Gastroesophageal sphincter (tissue), 4 donors: ENCODE results near the gene NOL3. TPM values are rescaled to one million over a fixed set of nuclear protein-coding genes. Genes with fewer than 3 reads are reported as not detected.

Experiments
- ATAC-seq: fragments of 150-250 bp; one replicate; pipeline ENCODE4 v1.9.1; 2016; ENCODE audit warnings: mild to moderate bottlenecking, moderate library complexity
- H3K27ac ChIP-seq, 4 donors: fragments of 200-600 bp; sonication (generic) in 3 of 4; 1 replicate in 3 of 4; 2 replicates in 1 of 4; pipeline ENCODE4 v1.5.1; 2016 to 2019
- H3K27me3 ChIP-seq: fragments of 200-600 bp; sonication (generic); one replicate; pipeline ENCODE4 v1.5.1; 2019
- H3K36me3 ChIP-seq, 2 donors: fragments of 200-600 bp; sonication (generic); one replicate each; pipeline ENCODE4 v1.5.1; 2019; ENCODE audit warnings: control low read depth in 1 of 2
- H3K4me1 ChIP-seq, 3 donors: fragments of 200-600 bp; sonication (generic); 1 replicate in 2 of 3; 2 replicates in 1 of 3; pipeline ENCODE4 v1.5.1; 2016 to 2019; ENCODE audit warnings: control low read depth in 2 of 3
- H3K4me3 ChIP-seq, 2 donors: fragments of 200-600 bp; sonication (generic); one replicate each; pipeline ENCODE4 v1.5.1; 2019; ENCODE audit warnings: mild to moderate bottlenecking in 1 of 2, moderate library complexity in 1 of 2
- H3K9me3 ChIP-seq, 3 donors: fragments of 200-600 bp; sonication (generic); one replicate each; pipeline ENCODE4 v1.5.1; 2017 to 2019; ENCODE audit warnings: control low read depth in 2 of 3
- EP300 ChIP-seq: sonication (generic); formaldehyde crosslinking; IDR thresholded peaks from one replicate; pipeline ENCODE4 v1.6.1; 2017; ENCODE audit warnings: antibody characterized with exemption, mild to moderate bottlenecking
- POLR2A ChIP-seq, 2 donors: fragments of 450-650 bp; IDR thresholded peaks; one replicate each; pipeline ENCODE4 v1.6.1; 2017; ENCODE audit warnings: antibody characterized with exemption in 2 of 2, mild to moderate bottlenecking in 2 of 2, moderate library complexity in 1 of 2
- POLR2AphosphoS5 ChIP-seq: sonication (generic); formaldehyde crosslinking; IDR thresholded peaks from one replicate; pipeline ENCODE4 v1.6.1; 2017; ENCODE audit warnings: antibody characterized with exemption
- WGBS, 2 donors: methylation state at CpG; one replicate each; pipeline ENCODE4 v1.1.5; 2018; ENCODE audit warnings: low coverage in 1 of 2; 5-methylcytosine and 5-hydroxymethylcytosine counted together
- total RNA-seq, 4 donors: library from RNA; depleted of rRNA; stranded (reverse); fragments of >200 nt; gene quantifications; one replicate each; pipeline ENCODE4 v1.1.0, GENCODE V29; 2016
- TF ChIP-seq, protein P1 (sequence below), 4 experiments: fragments of 200-600 bp in 2 of 4; fragments of 450-650 bp in 2 of 4; sonication (generic) in 1 of 4; IDR thresholded peaks; one replicate each; pipeline ENCODE4 v1.5.1; 2017 to 2019; ENCODE audit warnings: antibody characterized with exemption in 4 of 4, mild to moderate bottlenecking in 2 of 4, moderate library complexity in 2 of 4

Gene NOL3
- total RNA-seq, 4 donors from 2014 or later = 23.0 to 78.9 (median 49.9) TPM

DNA sequence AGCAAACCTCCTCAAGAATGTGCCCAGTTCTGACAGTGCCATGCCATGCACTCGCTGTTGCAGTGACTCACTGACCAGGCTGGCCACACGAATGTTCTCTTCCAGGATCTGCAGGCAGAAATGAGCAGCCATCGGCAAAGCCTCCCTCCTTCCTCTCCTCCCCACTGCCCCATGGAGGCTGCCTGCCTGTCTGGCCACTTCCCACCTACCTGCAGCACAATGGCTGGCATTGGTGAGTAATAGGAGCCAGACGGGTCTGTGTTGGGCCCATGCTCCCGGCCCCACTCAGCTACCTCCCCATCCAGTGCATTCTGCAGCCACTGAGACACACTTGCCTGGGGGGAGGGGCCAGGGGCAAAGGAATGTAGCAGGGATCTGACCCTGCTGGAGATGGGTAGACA, 16.2 kb downstream of the NOL3 start:
- Histone ChIP-seq H3K4me1 (peaks cover 0 to 51% (median 21%) of the 10 kb centered on the region in 3 donors), H3K27me3 (no peaks in the 10 kb centered on the region), H3K27ac (no peak overlapping the region), H3K36me3 (no peaks in the 10 kb centered on the region), H3K4me3 (no peak overlapping the region), H3K9me3 (no peaks in the 10 kb centered on the region)
- ATAC-seq = no peak
- 20% methylated on average over 2 of the region's 5 CpGs; no CpG with 5 or more reads in 1 of the 2 donors for WGBS, 2 donors
- TF ChIP-seq POLR2A (IDR thresholded peaks at IDR 0.05) (no peak), EP300 (no peak), POLR2AphosphoS5 (no peak)
- TF ChIP-seq, protein P1, sequence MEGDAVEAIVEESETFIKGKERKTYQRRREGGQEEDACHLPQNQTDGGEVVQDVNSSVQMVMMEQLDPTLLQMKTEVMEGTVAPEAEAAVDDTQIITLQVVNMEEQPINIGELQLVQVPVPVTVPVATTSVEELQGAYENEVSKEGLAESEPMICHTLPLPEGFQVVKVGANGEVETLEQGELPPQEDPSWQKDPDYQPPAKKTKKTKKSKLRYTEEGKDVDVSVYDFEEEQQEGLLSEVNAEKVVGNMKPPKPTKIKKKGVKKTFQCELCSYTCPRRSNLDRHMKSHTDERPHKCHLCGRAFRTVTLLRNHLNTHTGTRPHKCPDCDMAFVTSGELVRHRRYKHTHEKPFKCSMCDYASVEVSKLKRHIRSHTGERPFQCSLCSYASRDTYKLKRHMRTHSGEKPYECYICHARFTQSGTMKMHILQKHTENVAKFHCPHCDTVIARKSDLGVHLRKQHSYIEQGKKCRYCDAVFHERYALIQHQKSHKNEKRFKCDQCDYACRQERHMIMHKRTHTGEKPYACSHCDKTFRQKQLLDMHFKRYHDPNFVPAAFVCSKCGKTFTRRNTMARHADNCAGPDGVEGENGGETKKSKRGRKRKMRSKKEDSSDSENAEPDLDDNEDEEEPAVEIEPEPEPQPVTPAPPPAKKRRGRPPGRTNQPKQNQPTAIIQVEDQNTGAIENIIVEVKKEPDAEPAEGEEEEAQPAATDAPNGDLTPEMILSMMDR (IDR thresholded peaks at IDR 0.05) = no peak

DNA sequence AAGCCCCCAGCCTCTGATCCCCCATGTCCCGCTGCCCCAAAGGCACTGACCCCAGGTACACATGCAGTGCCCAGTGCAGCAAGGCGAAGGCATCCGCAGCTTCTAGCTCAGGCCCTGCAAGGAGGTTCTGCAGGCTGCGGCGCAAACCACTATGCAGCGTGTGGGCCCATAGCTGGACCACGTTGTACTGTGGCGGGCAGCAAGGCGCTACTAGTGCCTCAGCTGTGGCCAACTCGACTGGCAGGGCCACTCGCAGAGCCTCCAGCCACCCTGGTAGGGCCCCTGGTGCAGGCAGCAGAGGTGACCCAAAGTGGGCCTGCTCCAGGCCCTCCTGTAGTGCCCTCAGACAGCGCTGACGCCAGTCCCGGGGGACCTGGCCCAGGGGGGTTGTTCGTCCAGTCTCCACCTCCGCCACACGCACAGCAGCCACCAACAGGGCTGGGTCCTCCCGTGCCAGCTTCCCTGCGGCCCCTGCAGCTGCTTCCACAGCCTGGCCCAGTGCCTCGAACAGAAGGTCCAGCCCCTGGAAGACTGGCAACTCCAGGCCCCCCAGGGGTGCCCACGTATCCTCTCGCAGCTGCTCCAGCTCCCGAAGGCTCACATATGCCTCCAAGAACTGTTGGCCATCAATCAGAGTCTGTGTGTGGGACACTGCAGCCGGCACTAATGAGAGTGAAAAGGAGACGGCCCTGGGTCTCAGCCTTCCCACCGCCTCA, 17.0 kb downstream of the NOL3 start:
- H3K9me3 ChIP-seq = no peaks in the 10 kb centered on the region
- H3K4me3 ChIP-seq = no peak overlapping the region
- H3K27me3 ChIP-seq = no peaks in the 10 kb centered on the region
- H3K27ac ChIP-seq = no peak overlapping the region
- WGBS, 2 donors = 80% methylated on average over 2 of the region's 26 CpGs; no CpG with 5 or more reads in 1 of the 2 donors
- H3K36me3 ChIP-seq = no peaks in the 10 kb centered on the region
- peaks cover 0 to 48% (median 24%) of the 10 kb centered on the region in 3 donors for H3K4me1 ChIP-seq
- ATAC-seq = no peak
- TF ChIP-seq POLR2AphosphoS5 = no peak
- no peak for TF ChIP-seq POLR2A (IDR thresholded peaks at IDR 0.05)
- TF ChIP-seq, protein P1 (IDR thresholded peaks at IDR 0.05) = no peak
- TF ChIP-seq EP300 = no peak

DNA sequence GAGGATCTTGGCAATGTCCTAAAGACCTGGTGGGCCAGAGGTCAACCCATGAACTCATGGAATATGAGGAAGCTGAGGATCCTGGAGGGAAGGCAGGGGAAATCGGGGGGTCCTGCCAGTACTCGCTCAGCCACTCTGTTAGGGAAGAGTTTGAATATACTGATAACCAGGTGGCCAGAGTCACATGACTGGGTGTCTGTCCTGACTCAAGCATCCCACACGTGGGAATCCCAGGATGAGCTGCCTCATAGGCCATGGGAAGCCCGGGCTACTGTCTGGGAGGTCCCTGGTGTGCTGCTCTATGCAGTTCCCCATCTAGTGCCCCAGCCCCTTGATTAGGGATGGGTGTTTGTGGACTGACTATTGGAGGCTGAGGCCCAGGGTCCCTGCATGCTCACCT, 18.0 kb downstream of the NOL3 start:
- Histone ChIP-seq H3K9me3 (no peaks in the 10 kb centered on the region), H3K36me3 (peaks cover 0 to 3% of the 10 kb centered on the region in 2 donors), H3K27me3 (no peaks in the 10 kb centered on the region), H3K27ac (no peak overlapping the region), H3K4me3 (no peak overlapping the region), H3K4me1 (peaks cover 0 to 48% (median 32%) of the 10 kb centered on the region in 3 donors)
- TF ChIP-seq POLR2A (IDR thresholded peaks at IDR 0.05) (no peak), POLR2AphosphoS5 (no peak), EP300 (no peak)
- TF ChIP-seq, protein P1 (IDR thresholded peaks at IDR 0.05) = no peak
- ATAC-seq = no peak
- WGBS, 2 donors = 70 to 78% methylated on average over 2 of the region's 4 CpGs

DNA sequence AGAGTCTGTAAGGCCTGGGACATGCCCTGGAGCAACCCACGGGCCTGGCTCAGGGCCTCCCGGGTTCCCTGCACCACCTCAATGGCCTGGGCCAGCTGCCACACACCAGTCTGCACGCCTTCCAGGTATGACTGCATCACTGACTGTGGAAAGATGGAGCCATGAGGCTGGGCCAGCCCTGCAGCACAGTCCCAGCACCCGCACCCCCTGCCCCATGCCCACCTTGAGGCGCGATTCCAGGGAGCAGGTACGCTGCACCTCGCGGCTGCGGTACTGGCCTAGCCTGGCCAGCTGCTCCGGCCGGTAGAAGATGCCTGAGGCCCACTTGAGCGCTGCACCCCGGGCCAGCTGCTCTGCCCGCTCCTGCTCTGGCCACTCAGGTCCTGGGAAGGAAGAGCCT, 18.5 kb downstream of the NOL3 start:
- Histone ChIP-seq H3K27ac (no peak overlapping the region), H3K4me1 (peaks cover 0 to 51% (median 34%) of the 10 kb centered on the region in 3 donors), H3K36me3 (peaks cover 0 to 8% of the 10 kb centered on the region in 2 donors), H3K9me3 (no peaks in the 10 kb centered on the region), H3K27me3 (no peaks in the 10 kb centered on the region), H3K4me3 (no peak overlapping the region)
- no peak for ATAC-seq
- WGBS, 2 donors = 77% methylated on average over 4 of the region's 15 CpGs; no CpG with 5 or more reads in 1 of the 2 donors
- TF ChIP-seq, protein P1 (IDR thresholded peaks at IDR 0.05) = no peak

DNA sequence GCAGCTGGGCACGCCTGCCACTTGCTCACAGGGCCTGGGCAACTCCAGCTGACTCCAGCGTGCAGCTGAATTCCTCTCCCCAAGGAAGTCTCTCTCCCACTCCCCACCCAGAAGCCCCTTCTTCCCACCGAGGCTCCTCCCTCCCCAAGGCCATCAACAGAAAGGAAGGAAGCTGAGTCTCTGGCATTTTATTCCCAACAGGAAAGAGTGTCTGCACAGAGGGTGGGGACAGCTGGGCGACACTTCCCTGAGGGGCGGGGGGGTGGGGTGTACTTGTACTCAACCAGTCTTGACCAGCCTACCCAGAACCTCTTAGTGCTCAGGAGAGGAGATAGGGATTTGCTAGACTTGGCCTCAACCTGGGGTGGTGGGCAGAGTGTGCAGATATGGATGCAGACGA, 19.7 kb downstream of the NOL3 start, which contains the start of gene EXOC3L1:
TSS of gene EXOC3L1 (minus strand) at position 96 of the 400 bp plus-strand sequence. CDS start 460 bp downstream, outside the sequence.
- 29 to 71% methylated on average over 1 of the region's 6 CpGs for WGBS, 2 donors
- TF ChIP-seq POLR2AphosphoS5 (no peak), POLR2A (IDR thresholded peaks at IDR 0.05) (no peak), EP300 (no peak)
- TF ChIP-seq, protein P1 (IDR thresholded peaks at IDR 0.05) = no peak
- H3K27me3 ChIP-seq = no peaks in the 10 kb centered on the region
- ATAC-seq = no peak
- H3K27ac ChIP-seq = no peak within 1 kb of the TSS
- peaks cover 0 to 20% of the 10 kb centered on the region in 2 donors for H3K36me3 ChIP-seq
- peaks cover 0 to 54% (median 25%) of the 10 kb centered on the region in 3 donors for H3K4me1 ChIP-seq
- no peaks in the 10 kb centered on the region for H3K9me3 ChIP-seq
- no peak within 1 kb of the TSS for H3K4me3 ChIP-seq
